SK-N-SH (cell line): Measurements from ENCODE around the gene UPK1A. TPM values are rescaled to one million over a fixed set of nuclear protein-coding genes. Genes with fewer than 3 reads are reported as not detected.
A peak's percentile ranks its signal among the peaks of the same experiment; 100 is the strongest.

Experiments
- CTCF ChIA-PET: fragments of 300-600, 350-600 bp; formaldehyde crosslinking; extraction: SDS; loops from one replicate; lab custom pipeline; 2021; lab: Yijun Ruan, JAX
- POLR2A ChIA-PET: fragments of 350-600 bp; sonication (Branson Sonifier 250); formaldehyde crosslinking; extraction: SDS; loops from one replicate; lab custom pipeline; 2020; ENCODE audit warnings: antibody characterized with exemption, inconsistent platforms; lab: Yijun Ruan, JAX
- DNase-seq: peaks from one replicate; pipeline ENCODE4 v3.0.0; 2012
- H2AFZ ChIP-seq: fragments of 200-600 bp; sonication (generic); 2 replicates; pipeline ENCODE4 v1.8.1; 2016; ENCODE audit warnings: antibody characterized with exemption, mild to moderate bottlenecking, low read depth
- H3F3A ChIP-seq: fragments of 200-600 bp; sonication (generic); replicated peaks from 2 replicates; pipeline ENCODE3; 2016; ENCODE audit warnings: antibody characterized with exemption, mild to moderate bottlenecking; ENCODE audit not compliant: insufficient read depth
- H3K27ac ChIP-seq, 2 experiments: fragments of 200-500 bp in 1 of 2; fragments of 200-600 bp in 1 of 2; sonication (Bioruptor generic) in 1 of 2; sonication (generic), shearing (Covaris generic) in 1 of 2; 2 replicates each; pipeline versions ENCODE4 v1.5.1 to v1.6.1; 2014 to 2016; ENCODE audit warnings: low read depth in 2 of 2, inconsistent platforms in 1 of 2, low read length in 1 of 2, mild to moderate bottlenecking in 1 of 2, mixed read lengths in 1 of 2
- H3K27me3 ChIP-seq: fragments of 200-600 bp; sonication (generic), shearing (Covaris generic); 2 replicates; pipeline ENCODE4 v1.6.1; 2016; ENCODE audit warnings: mixed run types; ENCODE audit not compliant: insufficient read depth
- H3K36me3 ChIP-seq, 2 experiments: fragments of 200-500 bp in 1 of 2; fragments of 200-600 bp in 1 of 2; sonication (Bioruptor generic) in 1 of 2; sonication (generic) in 1 of 2; replicated peaks in 1 of 2; 2 replicates each; pipeline versions ENCODE3 to v1.5.1; 2014 to 2016; ENCODE audit warnings: low read length in 1 of 2, mild to moderate bottlenecking in 1 of 2; ENCODE audit not compliant: insufficient read depth in 2 of 2, control insufficient read depth in 1 of 2
- H3K4me1 ChIP-seq, 2 experiments: fragments of 200-500 bp in 1 of 2; fragments of 200-600 bp in 1 of 2; sonication (Bioruptor generic) in 1 of 2; sonication (generic), shearing (Covaris generic) in 1 of 2; 2 replicates each; pipeline versions ENCODE4 v1.5.1 to v1.6.1; 2014 to 2016; ENCODE audit warnings: low read depth in 1 of 2, low read length in 1 of 2, mixed run types in 1 of 2; ENCODE audit not compliant: insufficient read depth in 2 of 2, control insufficient read depth in 1 of 2
- H3K4me2 ChIP-seq: fragments of 200-600 bp; sonication (generic), shearing (Covaris generic); 2 replicates; pipeline ENCODE4 v1.6.1; 2017; ENCODE audit warnings: mixed run types
- H3K4me3 ChIP-seq, 2 experiments: fragments of 200-500 bp in 1 of 2; fragments of 200-600 bp in 1 of 2; sonication (Bioruptor generic) in 1 of 2; sonication (generic), shearing (Covaris generic) in 1 of 2; 2 replicates each; pipeline versions ENCODE4 v1.5.1 to v1.8.1; 2014 to 2016; ENCODE audit warnings: low read depth in 2 of 2, inconsistent platforms in 1 of 2, low read length in 1 of 2, mild to moderate bottlenecking in 1 of 2, mixed read lengths in 1 of 2, moderate library complexity in 1 of 2
- H3K79me2 ChIP-seq: fragments of 200-600 bp; sonication (generic); 2 replicates; pipeline ENCODE4 v1.8.1; 2017; ENCODE audit warnings: mild to moderate bottlenecking; ENCODE audit not compliant: insufficient read depth
- H3K9ac ChIP-seq: fragments of 200-600 bp; sonication (generic); 2 replicates; pipeline ENCODE4 v1.6.1; 2017; ENCODE audit warnings: mixed run types
- H3K9me2 ChIP-seq: fragments of 200-600 bp; sonication (generic); 2 replicates; pipeline ENCODE4 v1.6.1; 2017; ENCODE audit warnings: mixed run types
- H3K9me3 ChIP-seq: fragments of 200-600 bp; sonication (generic); 2 replicates; pipeline ENCODE4 v1.6.1; 2017; ENCODE audit warnings: mixed run types, mild to moderate bottlenecking, moderate library complexity
- H4K20me1 ChIP-seq: fragments of 200-600 bp; sonication (generic); 2 replicates; pipeline ENCODE4 v1.6.1; 2017; ENCODE audit warnings: mild to moderate bottlenecking, mixed run types; ENCODE audit not compliant: insufficient read depth
- CHD2 ChIP-seq: fragments of 150-350 bp; IDR thresholded peaks from 2 replicates; pipeline ENCODE4 v1.6.1; 2018; ENCODE audit warnings: low read length; ENCODE audit not compliant: partially characterized antibody
- CTCF ChIP-seq: fragments of 200-600 bp; sonication (generic); IDR thresholded peaks from 2 replicates; pipeline ENCODE4 v1.6.1; 2017; ENCODE audit warnings: antibody characterized with exemption, mild to moderate bottlenecking, moderate library complexity
- ELF1 ChIP-seq: IDR thresholded peaks from 2 replicates; pipeline ENCODE4 v1.4.0; 2012
- FOSL2 ChIP-seq: IDR thresholded peaks from 2 replicates; pipeline ENCODE4 v1.4.0; 2012; ENCODE audit warnings: low read depth, mild to moderate bottlenecking, moderate library complexity, borderline replicate concordance
- FOXM1 ChIP-seq: IDR thresholded peaks from 2 replicates; pipeline ENCODE4 v1.4.0; 2012; ENCODE audit warnings: low read depth, mild to moderate bottlenecking
- GABPA ChIP-seq: IDR thresholded peaks from 2 replicates; pipeline ENCODE4 v1.4.0; 2012; ENCODE audit warnings: low read depth, mild to moderate bottlenecking
- MXI1 ChIP-seq: IDR thresholded peaks from 2 replicates; pipeline ENCODE4 v1.6.1; 2012; ENCODE audit warnings: mild to moderate bottlenecking, low read depth, low read length, improper control_type of control experiment
- NFIC ChIP-seq: IDR thresholded peaks from 2 replicates; pipeline ENCODE4 v1.4.0; 2012; ENCODE audit warnings: borderline replicate concordance
- NRF1 ChIP-seq: IDR thresholded peaks from 2 replicates; pipeline ENCODE4 v1.6.1; 2012; ENCODE audit warnings: low read depth, mild to moderate bottlenecking, low read length
- PBX3 ChIP-seq: IDR thresholded peaks from 2 replicates; pipeline ENCODE4; 2012
- POLR2AphosphoS5 ChIP-seq: IDR thresholded peaks from 2 replicates; pipeline ENCODE4 v1.6.1; 2012; ENCODE audit warnings: low read depth, low read length
- RCOR1 ChIP-seq: fragments of 150-350 bp; IDR thresholded peaks from 2 replicates; pipeline ENCODE4 v1.6.1; 2017; ENCODE audit warnings: antibody characterized with exemption, low read length
- RXRA ChIP-seq: IDR thresholded peaks from 2 replicates; pipeline ENCODE4 v1.4.0; 2012; ENCODE audit warnings: low read depth, mild to moderate bottlenecking, borderline replicate concordance
- SIN3A ChIP-seq: IDR thresholded peaks from 2 replicates; pipeline ENCODE4 v1.6.1; 2012; ENCODE audit warnings: low read depth, mild to moderate bottlenecking, low read length, moderate library complexity, borderline replicate concordance
- SMC3 ChIP-seq: IDR thresholded peaks from 2 replicates; pipeline ENCODE4 v1.6.1; 2012; ENCODE audit warnings: low read depth, low read length, improper control_type of control experiment
- TAF1 ChIP-seq: IDR thresholded peaks from 2 replicates; pipeline ENCODE4 v1.6.1; 2012; ENCODE audit warnings: low read depth, mild to moderate bottlenecking, low read length, moderate library complexity, borderline replicate concordance
- TCF12 ChIP-seq: IDR thresholded peaks from 2 replicates; pipeline ENCODE4 v1.4.0; 2012
- USF1 ChIP-seq: IDR thresholded peaks from 2 replicates; pipeline ENCODE4 v1.4.0; 2012; ENCODE audit warnings: low read depth, borderline replicate concordance
- YY1 ChIP-seq: IDR thresholded peaks from 2 replicates; pipeline ENCODE4 v1.4.0; 2012; ENCODE audit warnings: low read depth, mild to moderate bottlenecking
- ZBTB33 ChIP-seq: IDR thresholded peaks from 2 replicates; pipeline ENCODE4 v1.4.0; 2012; ENCODE audit warnings: low read depth, borderline replicate concordance
- WGBS: methylation state at CpG from one replicate; pipeline ENCODE4 v1.1.6; 2017; ENCODE audit warnings: low lambda C conversion rate; 5-methylcytosine and 5-hydroxymethylcytosine counted together
- polyA plus RNA-seq, 3 experiments: library from polyadenylated mRNA; depleted of rRNA; stranded (reverse); fragments of >200 nt; gene quantifications; 2 replicates each; pipeline ENCODE4 v1.2.3, GENCODE V29; 2012

Gene UPK1A
- polyA plus RNA-seq, 1 of the 3 experiments (the other 2 are of a cell fraction) = 0.16 TPM

- H3K36me3 ChIP-seq = peaks cover 21 to 22% of the 10 kb centered on the region in 2 experiments
- peaks cover 9% of the 10 kb centered on the region for H3F3A ChIP-seq
- no peaks in the 10 kb centered on the region for H3K9me3 ChIP-seq
- ChIA-PET POLR2A (interaction anchor here (0.6 to 1.0 kb wide), 2 partner anchors 12 to 14 kb away, joined by 3 to 5 read pairs; no protein-coding TSS in a partner anchor), CTCF (no interaction called here)
- TF ChIP-seq TAF1 (no peak), GABPA (no peak), POLR2AphosphoS5 (no peak)
- WGBS = 13% methylated on average over 9 of the region's 9 CpGs
- no peaks in the 10 kb centered on the region for H3K9me2 ChIP-seq
- peak overlapping the region; percentile 73 for H3K9ac ChIP-seq
- DNase-seq = no peak
- H4K20me1 ChIP-seq = no peaks in the 10 kb centered on the region
- peak overlapping the region; percentile 91 for H2AFZ ChIP-seq
- H3K4me2 ChIP-seq = peak overlapping the region; percentile 92
- peak overlapping the region; percentile 59 to 80 for H3K27ac ChIP-seq
- no peaks in the 10 kb centered on the region for H3K27me3 ChIP-seq
- H3K4me3 ChIP-seq = peak overlapping the region; percentile 86 to 96
- H3K4me1 ChIP-seq = peaks cover 0 to 12% of the 10 kb centered on the region in 2 experiments; a peak in 2 of 4 replicates
- H3K79me2 ChIP-seq = peaks cover 17% of the 10 kb centered on the region
Observed at GRCh38 chr19:35628264-35628564, 38.1 kb upstream of the UPK1A start.

GRCh38 chr19:35628565-35629331 is 37.6 kb upstream of the UPK1A start, which contains the start of gene RBM42:
Gene RBM42 (plus strand): TSS chr19:35629036. CDS start chr19:35629154, 118 bp downstream.
- H3K9me3 ChIP-seq = no peaks in the 10 kb centered on the region
- ChIA-PET POLR2A (interaction anchor here (0.6 kb wide), 1 partner anchor 12 kb away, joined by 3 read pairs; no protein-coding TSS in a partner anchor), CTCF (no interaction called here)
- TF ChIP-seq CHD2 = peak; percentile 96
- peak; percentile 67; the same call in 1 of the 2 replicates for TF ChIP-seq SIN3A
- TF ChIP-seq NFIC = no peak
- TF ChIP-seq ZBTB33 = no peak
- TF ChIP-seq FOXM1 = no peak
- no peak for TF ChIP-seq YY1
- TF ChIP-seq GABPA = peak; percentile 66
- TF ChIP-seq PBX3 = peak; percentile 58; the same call in 1 of the 2 replicates
- peak; percentile 48 for TF ChIP-seq TAF1
- TF ChIP-seq NRF1 = no peak
- TF ChIP-seq RCOR1 = peak; percentile 72
- no peak for TF ChIP-seq RXRA
- no peak for TF ChIP-seq CTCF
- no peak for TF ChIP-seq USF1
- peak; percentile 58; the same call in 1 of the 2 replicates for TF ChIP-seq MXI1
- TF ChIP-seq TCF12 = no peak
- TF ChIP-seq POLR2AphosphoS5 = peak; percentile 43
- TF ChIP-seq FOSL2 = no peak
- peak; percentile 83 for TF ChIP-seq ELF1
- TF ChIP-seq SMC3 = no peak

More at GRCh38 chr19:35628565-35629331, 37.6 kb upstream of the UPK1A start, which contains the start of gene RBM42:
- H3K4me1 ChIP-seq = peaks cover 0 to 12% of the 10 kb centered on the region in 2 experiments; a peak in 2 of 4 replicates
- H3K4me2 ChIP-seq = peak within 1 kb of the TSS; percentile 100
- H3K36me3 ChIP-seq = peaks cover 21 to 22% of the 10 kb centered on the region in 2 experiments
- peaks cover 9% of the 10 kb centered on the region for H3F3A ChIP-seq
- 1% methylated on average over 44 of the region's 56 CpGs for WGBS
- peak within 1 kb of the TSS; percentile 92 for H3K9ac ChIP-seq
- DNase-seq = peak; percentile 98
- H3K27me3 ChIP-seq = no peaks in the 10 kb centered on the region
- H4K20me1 ChIP-seq = no peaks in the 10 kb centered on the region
- H3K4me3 ChIP-seq = peak within 1 kb of the TSS; percentile 86 to 96
- peak within 1 kb of the TSS; percentile 59 to 80 for H3K27ac ChIP-seq
- no peaks in the 10 kb centered on the region for H3K9me2 ChIP-seq
- H2AFZ ChIP-seq = peak within 1 kb of the TSS; percentile 91
- H3K79me2 ChIP-seq = peaks cover 17% of the 10 kb centered on the region
